ENCODE results near the gene ZYG11A.
"Not testable (repeated sequence)": the region's sequence is repeated elsewhere in the genome, so short reads cannot be mapped to it uniquely, and the experiment has no call there.

DNA sequence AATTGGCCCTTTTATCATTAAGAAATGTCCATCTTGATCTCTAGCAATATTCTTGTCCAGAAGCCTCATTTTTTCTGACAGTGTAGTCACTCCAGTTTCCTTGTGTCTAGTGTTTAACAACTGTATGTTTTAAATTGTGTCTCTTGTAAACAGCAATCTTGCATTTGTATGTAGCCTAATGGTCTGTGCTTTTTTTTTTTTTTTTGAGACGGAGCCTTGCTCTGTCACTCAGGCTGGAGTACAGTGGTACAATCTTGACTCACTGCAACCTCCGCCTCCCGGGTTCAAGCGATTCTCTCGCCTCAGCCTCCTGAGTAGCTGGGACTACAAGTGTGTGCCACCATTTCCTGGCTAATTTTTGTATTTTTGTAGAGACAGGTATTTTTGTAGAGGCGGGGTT lies 2.6 kb downstream of the ZYG11A start:
- TF ChIP-seq, protein P1, sequence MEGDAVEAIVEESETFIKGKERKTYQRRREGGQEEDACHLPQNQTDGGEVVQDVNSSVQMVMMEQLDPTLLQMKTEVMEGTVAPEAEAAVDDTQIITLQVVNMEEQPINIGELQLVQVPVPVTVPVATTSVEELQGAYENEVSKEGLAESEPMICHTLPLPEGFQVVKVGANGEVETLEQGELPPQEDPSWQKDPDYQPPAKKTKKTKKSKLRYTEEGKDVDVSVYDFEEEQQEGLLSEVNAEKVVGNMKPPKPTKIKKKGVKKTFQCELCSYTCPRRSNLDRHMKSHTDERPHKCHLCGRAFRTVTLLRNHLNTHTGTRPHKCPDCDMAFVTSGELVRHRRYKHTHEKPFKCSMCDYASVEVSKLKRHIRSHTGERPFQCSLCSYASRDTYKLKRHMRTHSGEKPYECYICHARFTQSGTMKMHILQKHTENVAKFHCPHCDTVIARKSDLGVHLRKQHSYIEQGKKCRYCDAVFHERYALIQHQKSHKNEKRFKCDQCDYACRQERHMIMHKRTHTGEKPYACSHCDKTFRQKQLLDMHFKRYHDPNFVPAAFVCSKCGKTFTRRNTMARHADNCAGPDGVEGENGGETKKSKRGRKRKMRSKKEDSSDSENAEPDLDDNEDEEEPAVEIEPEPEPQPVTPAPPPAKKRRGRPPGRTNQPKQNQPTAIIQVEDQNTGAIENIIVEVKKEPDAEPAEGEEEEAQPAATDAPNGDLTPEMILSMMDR (IDR thresholded peaks at IDR 0.05) = not testable (repeated sequence)
- TF ChIP-seq POLR2A (IDR thresholded peaks at IDR 0.05) = not testable (repeated sequence)
